HepG2 (cell line): ENCODE results near the gene SEMA7A. TPM values are rescaled to one million over a fixed set of nuclear protein-coding genes. Genes with fewer than 3 reads are reported as not detected.
A peak's percentile ranks its signal among the peaks of the same experiment; 100 is the strongest.

Source experiments
- AGO1 ChIP-seq: fragments of 200-400 bp; formaldehyde crosslinking; IDR thresholded peaks from 2 replicates; pipeline ENCODE4 v1.6.1; 2017; ENCODE audit warnings: mild to moderate bottlenecking, low read depth, low read length, moderate library complexity; ENCODE audit not compliant: poor library complexity, severe bottlenecking
- CREB1 ChIP-seq, 2 experiments: fragments of 450-650 bp in 1 of 2; IDR thresholded peaks; 2 replicates each; pipeline ENCODE4 v1.6.1; 2016 to 2017; ENCODE audit warnings: control low read depth in 1 of 2, mild to moderate bottlenecking in 1 of 2, missing compliant biosample characterization in 1 of 2, missing genetic modification characterization in 1 of 2
- CSRNP2 ChIP-seq: sonication (generic); formaldehyde crosslinking; conservative IDR thresholded peaks from 2 replicates; pipeline ENCODE4 v1.8.0; 2022; ENCODE audit warnings: low read depth, missing genetic modification reagents
- GMEB1 ChIP-seq: sonication (generic); formaldehyde crosslinking; IDR thresholded peaks from 2 replicates; pipeline ENCODE4 v1.5.1; 2020; ENCODE audit warnings: missing genetic modification reagents, mild to moderate bottlenecking, borderline replicate concordance
- IKZF5 ChIP-seq: IDR thresholded peaks from 2 replicates; pipeline ENCODE4 v1.6.1; 2018; ENCODE audit warnings: missing genetic modification reagents, mild to moderate bottlenecking, missing compliant biosample characterization
- ISL2 ChIP-seq: sonication (generic); formaldehyde crosslinking; IDR thresholded peaks from 2 replicates; pipeline ENCODE4 v1.5.0; 2020; ENCODE audit warnings: missing genetic modification reagents
- KAT8 ChIP-seq: IDR thresholded peaks from 2 replicates; pipeline ENCODE4 v1.6.1; 2016; ENCODE audit warnings: missing genetic modification reagents, missing compliant biosample characterization
- MIER2 ChIP-seq: IDR thresholded peaks from 2 replicates; pipeline ENCODE4 v1.6.1; 2016; ENCODE audit warnings: missing biosample characterization, missing genetic modification reagents
- MLLT10 ChIP-seq: sonication (generic); formaldehyde crosslinking; IDR thresholded peaks from 2 replicates; pipeline ENCODE4 v1.4.0; 2020; ENCODE audit warnings: missing genetic modification reagents
- NAIF1 ChIP-seq: sonication (generic); formaldehyde crosslinking; IDR thresholded peaks from 2 replicates; pipeline ENCODE4 v1.5.0; 2020; ENCODE audit warnings: mild to moderate bottlenecking, missing genetic modification reagents, borderline replicate concordance
- RORA ChIP-seq: sonication (generic); formaldehyde crosslinking; IDR thresholded peaks from 2 replicates; pipeline ENCODE4 v1.5.0; 2020; ENCODE audit warnings: mild to moderate bottlenecking, missing genetic modification reagents, moderate library complexity
- SIN3A ChIP-seq: IDR thresholded peaks from 2 replicates; pipeline ENCODE4 v1.6.1; 2011; ENCODE audit warnings: low read depth, mild to moderate bottlenecking, control low read depth, low read length, borderline replicate concordance
- SIX4 ChIP-seq: sonication (generic); formaldehyde crosslinking; IDR thresholded peaks from 2 replicates; pipeline ENCODE4 v1.4.0; 2020; ENCODE audit warnings: missing genetic modification reagents
- SMAD9 ChIP-seq: sonication (generic); formaldehyde crosslinking; IDR thresholded peaks from 2 replicates; pipeline ENCODE4 v1.5.1; 2020; ENCODE audit warnings: mild to moderate bottlenecking, missing genetic modification reagents
- SRF ChIP-seq: IDR thresholded peaks from 2 replicates; pipeline ENCODE4 v1.6.1; 2011; ENCODE audit warnings: mild to moderate bottlenecking, low read depth, low read length, moderate library complexity
- TBL1XR1 ChIP-seq: fragments of 150-350 bp; IDR thresholded peaks from 2 replicates; pipeline ENCODE4 v1.6.1; 2014; ENCODE audit warnings: borderline replicate concordance, low read length; ENCODE audit not compliant: partially characterized antibody
- TFDP2 ChIP-seq: sonication (generic); formaldehyde crosslinking; IDR thresholded peaks from 2 replicates; pipeline ENCODE4 v1.4.0; 2020; ENCODE audit warnings: missing genetic modification reagents
- THAP11 ChIP-seq: IDR thresholded peaks from 2 replicates; pipeline ENCODE4 v1.6.1; 2016; ENCODE audit warnings: missing biosample characterization, missing genetic modification reagents
- ZBTB38 ChIP-seq: sonication (generic); formaldehyde crosslinking; IDR thresholded peaks from 2 replicates; pipeline ENCODE4 v1.5.1; 2020; ENCODE audit warnings: mild to moderate bottlenecking, missing genetic modification reagents
- ZBTB7A ChIP-seq: sonication (generic); formaldehyde crosslinking; IDR thresholded peaks from 2 replicates; pipeline ENCODE4 v1.8.0; 2022; ENCODE audit warnings: mild to moderate bottlenecking, missing genetic modification reagents
- ZEB1 ChIP-seq: IDR thresholded peaks from 2 replicates; pipeline ENCODE4 v1.6.1; 2012; ENCODE audit warnings: mild to moderate bottlenecking, low read depth, inconsistent platforms; ENCODE audit not compliant: insufficient replicate concordance
- ZNF160 ChIP-seq: sonication (generic); formaldehyde crosslinking; IDR thresholded peaks from 2 replicates; pipeline ENCODE4 v1.8.0; 2022; ENCODE audit warnings: mild to moderate bottlenecking, inconsistent platforms, missing genetic modification reagents
- ZNF547 ChIP-seq: sonication (generic); formaldehyde crosslinking; IDR thresholded peaks from 2 replicates; pipeline ENCODE4 v1.5.1; 2020; ENCODE audit warnings: mild to moderate bottlenecking, missing genetic modification reagents
- ZNF589 ChIP-seq: sonication (generic); formaldehyde crosslinking; conservative IDR thresholded peaks from 2 replicates; pipeline ENCODE4 v1.8.0; 2022; ENCODE audit warnings: mild to moderate bottlenecking, moderate library complexity, missing genetic modification reagents
- polyA plus RNA-seq, 8 experiments: library from polyadenylated mRNA; depleted of rRNA in 3 of 8; stranded (reverse) in 7 of 8; unstranded in 1 of 8; fragments of >200 nt; fragmentation: Illumina TruSeq in 4 of 8; extraction: Trizol in 4 of 8; gene quantifications; 2 replicates each; pipeline versions ENCODE4 v1.2.1 to v1.2.3, GENCODE V29; 2011 to 2016; ENCODE audit warnings: low read depth in 4 of 8, missing spikeins in 1 of 8, mixed read lengths in 1 of 8; ENCODE audit not compliant: insufficient read depth in 1 of 8
- total RNA-seq, 5 experiments: library from RNA; depleted of rRNA; stranded (reverse); fragments of >200 nt; fragmentation: Illumina TruSeq; extraction: Trizol; gene quantifications; 2 replicates each; pipeline ENCODE4 v1.2.3, GENCODE V29; 2016; ENCODE audit warnings: low read depth in 1 of 5

The SEMA7A gene
- total and polyA plus RNA-seq, 2 of the 13 experiments (the other 11 are each of a cell fraction or from before 2014, with no cell fraction given): 9.0 to 15.8 TPM

GRCh38 chr15:74421302-74422245, 12.2 kb downstream of the SEMA7A start (continued):
- TF ChIP-seq CREB1 (IDR thresholded peaks at IDR 0.05): no peak
- no peak for TF ChIP-seq CREB1 (CRISPR knock-in tag; IDR thresholded peaks at IDR 0.05)
- no peak for TF ChIP-seq GMEB1 (CRISPR knock-in tag)
- TF ChIP-seq CSRNP2 (CRISPR knock-in tag): no peak
- peak; percentile 36; the same call in 1 of the 2 replicates for TF ChIP-seq KAT8
- peak; percentile 54; the same call in 1 of the 2 replicates for TF ChIP-seq IKZF5 (CRISPR knock-in tag)
- TF ChIP-seq THAP11 (CRISPR knock-in tag): peak; percentile 48; the same call in 1 of the 2 replicates
- TF ChIP-seq MLLT10 (CRISPR knock-in tag): no peak
- TF ChIP-seq SRF: no peak
- no peak for TF ChIP-seq ZNF547 (CRISPR knock-in tag)
- no peak for TF ChIP-seq RORA (CRISPR knock-in tag)
- TF ChIP-seq ZBTB7A (CRISPR knock-in tag): no peak
- peak; percentile 82 for TF ChIP-seq ZBTB38 (CRISPR knock-in tag)
- no peak for TF ChIP-seq ZNF160 (CRISPR knock-in tag)
- 0 out of 2 replicates have a peak, but pooled peaks have one; percentile 14 for TF ChIP-seq ISL2
- TF ChIP-seq AGO1: no peak
- no peak for TF ChIP-seq TBL1XR1
- TF ChIP-seq NAIF1 (CRISPR knock-in tag): no peak
- TF ChIP-seq SIN3A: no peak
- no peak for TF ChIP-seq TFDP2 (CRISPR knock-in tag)
- no peak for TF ChIP-seq SIX4
- TF ChIP-seq ZEB1: no peak
- no peak for TF ChIP-seq MIER2 (CRISPR knock-in tag)
- no peak for TF ChIP-seq ZNF589 (CRISPR knock-in tag)
- no peak for TF ChIP-seq SMAD9 (CRISPR knock-in tag)
